Naive thymus-derived CD8-positive, alpha-beta T cell (primary cell): Measurements from ENCODE around the gene RGS3. TPM values are rescaled to one million over a fixed set of nuclear protein-coding genes. Genes with fewer than 3 reads are reported as not detected.
"Not testable (repeated sequence)": the region's sequence is repeated elsewhere in the genome, so short reads cannot be mapped to it uniquely, and the experiment has no call there.

ENCODE experiments used
- ATAC-seq, 2 donors: fragments of 150-1000 bp; cut with Tn5 transposase in 1 of 2; sonication (Bioruptor Pico), chemical (Tn5 transposase) in 1 of 2; 1 replicate in 1 of 2; 2 replicates in 1 of 2; pipeline ENCODE4 v1.10.0; 2021; ENCODE audit warnings: mild to moderate bottlenecking in 2 of 2, moderate library complexity in 2 of 2
- POLR2A ChIA-PET: fragments of 350-600 bp; sonication (Branson Sonifier 250); formaldehyde crosslinking; loops from one replicate; lab custom pipeline; 2021; ENCODE audit warnings: antibody characterized with exemption; lab: Charles Lee
- DNase-seq, 10 donors: peaks; one replicate each; pipeline versions ENCODE4 v3.0.0 to v3.0.0-alpha.2; 2020 to 2022
- H3K27ac Mint-ChIP-seq, 10 donors: one replicate each; pipeline ENCODE4 v1.8.0; 2020 to 2022; ENCODE audit warnings: mild to moderate bottlenecking in 10 of 10, mixed read lengths in 10 of 10, moderate library complexity in 4 of 10, inconsistent platforms in 1 of 10
- H3K27me3 Mint-ChIP-seq, 5 donors: one replicate each; pipeline ENCODE4 v1.8.0; 2021 to 2022; ENCODE audit warnings: mixed read lengths in 5 of 5
- H3K36me3 Mint-ChIP-seq, 3 donors: one replicate each; pipeline ENCODE4 v1.8.0; 2020 to 2022; ENCODE audit warnings: mixed read lengths in 3 of 3, mild to moderate bottlenecking in 2 of 3, inconsistent platforms in 1 of 3
- H3K4me1 Mint-ChIP-seq, 4 donors: one replicate each; pipeline ENCODE4 v1.8.0; 2021 to 2022; ENCODE audit warnings: mixed read lengths in 4 of 4
- H3K4me3 Mint-ChIP-seq, 10 donors: one replicate each; pipeline ENCODE4 v1.8.0; 2020 to 2022; ENCODE audit warnings: mild to moderate bottlenecking in 10 of 10, mixed read lengths in 10 of 10, moderate library complexity in 6 of 10, inconsistent platforms in 1 of 10
- H3K9me3 Mint-ChIP-seq, 9 donors: one replicate each; pipeline ENCODE4 v1.8.0; 2020 to 2022; ENCODE audit warnings: mixed read lengths in 9 of 9, mild to moderate bottlenecking in 3 of 9, inconsistent platforms in 1 of 9, moderate library complexity in 1 of 9
- polyA plus RNA-seq, 3 donors: library from polyadenylated mRNA; unstranded; fragments of 300-500 nt; fragmentation: Illumina TruSeq; gene quantifications; one replicate each; pipeline ENCODE4 v1.2.3, GENCODE V29; 2021
- total RNA-seq, 8 experiments: library from RNA in 2 of 8; stranded (reverse) in 2 of 8; gene quantifications; one replicate each; pipeline ENCODE4 v1.2.3 and lab custom pipeline; 2021 to 2026

RGS3 gene
- total and polyA plus RNA-seq, 5 experiments from 2014 or later, result 17.9 to 33.4 (median 27.8) TPM

GRCh38 chr9:113482991-113483675 is 19.6 kb downstream of the RGS3 start:
- no peaks in the 10 kb centered on the region for H3K9me3 Mint-ChIP-seq
- DNase-seq (no peak), ATAC-seq (no peak)
- POLR2A ChIA-PET, result interaction anchor here (1.9 kb wide), 1 partner anchor 17 kb away, joined by 6 read pairs; no protein-coding TSS in a partner anchor
- no peak overlapping the region for H3K27ac Mint-ChIP-seq
- H3K4me1 Mint-ChIP-seq, result peaks cover 10 to 27% (median 21%) of the 10 kb centered on the region in 4 donors
- no peaks in the 10 kb centered on the region for H3K27me3 Mint-ChIP-seq
- no peaks in the 10 kb centered on the region for H3K36me3 Mint-ChIP-seq
- no peak overlapping the region for H3K4me3 Mint-ChIP-seq

DNA sequence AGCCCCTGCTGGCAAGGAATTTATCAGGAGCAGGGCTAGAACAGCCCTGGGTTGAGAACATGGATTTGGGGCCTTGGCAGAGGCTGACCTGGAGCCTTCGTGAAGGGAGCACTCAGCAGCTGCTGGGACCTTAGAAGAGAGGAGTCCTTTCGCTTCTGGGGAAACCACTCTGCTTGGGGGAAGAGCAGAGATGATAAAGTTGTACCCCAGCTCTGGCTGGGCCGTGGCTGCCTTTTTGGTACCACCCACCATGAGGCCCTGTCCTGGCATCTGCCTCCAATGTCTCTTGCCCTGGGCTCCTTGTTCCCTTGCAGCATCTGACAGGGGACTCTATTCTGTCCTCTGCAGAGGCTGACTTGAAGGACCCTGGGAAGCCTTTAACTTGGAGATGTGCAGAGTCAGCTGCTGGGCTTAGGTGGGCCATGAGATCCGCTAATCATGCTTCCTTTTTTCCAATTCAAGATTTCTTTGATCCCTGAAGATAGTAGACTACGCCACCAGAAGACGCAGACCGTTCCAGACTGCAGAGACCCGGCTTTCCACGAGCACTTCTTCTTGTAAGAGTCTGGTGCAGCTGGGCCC is 20.2 kb downstream of the RGS3 start:
- peaks cover 10 to 22% (median 18%) of the 10 kb centered on the region in 4 donors for H3K4me1 Mint-ChIP-seq
- H3K4me3 Mint-ChIP-seq, result no peak overlapping the region
- no peaks in the 10 kb centered on the region for H3K36me3 Mint-ChIP-seq
- ATAC-seq, result no peak
- H3K27me3 Mint-ChIP-seq, result no peaks in the 10 kb centered on the region
- H3K27ac Mint-ChIP-seq, result no peak overlapping the region
- POLR2A ChIA-PET, result interaction anchor here (0.6 to 1.9 kb wide), 4 partner anchors 16 to 102 kb away, joined by 3 to 6 read pairs (median 4); no protein-coding TSS in a partner anchor
- H3K9me3 Mint-ChIP-seq, result no peaks in the 10 kb centered on the region
- no peak for DNase-seq

GRCh38 chr9:113484258-113484730 is 20.8 kb downstream of the RGS3 start:
- POLR2A ChIA-PET, result interaction anchor here (0.6 to 1.9 kb wide), 4 partner anchors 15 to 102 kb away, joined by 3 to 6 read pairs (median 4); no protein-coding TSS in a partner anchor
- H3K4me1 Mint-ChIP-seq, result peaks cover 6 to 17% (median 12%) of the 10 kb centered on the region in 4 donors
- no peaks in the 10 kb centered on the region for H3K27me3 Mint-ChIP-seq
- DNase-seq (no peak), ATAC-seq (no peak)
- no peak overlapping the region for H3K27ac Mint-ChIP-seq
- H3K9me3 Mint-ChIP-seq, result no peaks in the 10 kb centered on the region
- no peak overlapping the region for H3K4me3 Mint-ChIP-seq
- no peaks in the 10 kb centered on the region for H3K36me3 Mint-ChIP-seq

DNA sequence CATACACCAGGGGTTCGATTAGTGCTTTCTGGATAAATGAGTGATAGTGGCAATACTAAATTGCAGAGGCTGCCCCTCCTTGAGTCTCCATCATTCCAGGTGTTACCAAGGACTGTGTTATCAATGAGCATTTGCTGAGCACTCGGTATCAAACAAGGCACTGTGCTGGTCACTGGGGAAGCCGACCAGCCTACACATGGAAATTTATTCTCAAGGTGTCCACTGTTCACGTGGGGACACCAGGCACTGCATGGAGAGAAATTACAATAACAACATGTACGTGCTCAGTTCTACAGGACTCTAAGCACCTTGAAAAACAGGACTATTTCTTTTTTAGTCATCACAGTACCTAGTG is 22.2 kb downstream of the RGS3 start:
- POLR2A ChIA-PET, result no interaction called here
- Mint-ChIP-seq H3K27ac (peak overlapping the region in 1 of 10 donors; percentile 0), H3K4me1 (peaks cover 2 to 6% (median 4%) of the 10 kb centered on the region in 4 donors), H3K36me3 (no peaks in the 10 kb centered on the region), H3K9me3 (no peaks in the 10 kb centered on the region), H3K4me3 (no peak overlapping the region), H3K27me3 (no peaks in the 10 kb centered on the region)
- DNase-seq, result no peak
- ATAC-seq, result no peak

- ATAC-seq (no peak), DNase-seq (no peak)
- POLR2A ChIA-PET, result no interaction called here
- no peaks in the 10 kb centered on the region for H3K36me3 Mint-ChIP-seq
- no peaks in the 10 kb centered on the region for H3K27me3 Mint-ChIP-seq
- H3K9me3 Mint-ChIP-seq, result no peaks in the 10 kb centered on the region
- H3K4me3 Mint-ChIP-seq, result no peak overlapping the region
- peaks cover 0 to 3% (median 1%) of the 10 kb centered on the region in 4 donors for H3K4me1 Mint-ChIP-seq
- no peak overlapping the region for H3K27ac Mint-ChIP-seq
These were observed 22.8 kb downstream of the RGS3 start for GRCh38 chr9:113486327-113486726.

DNA sequence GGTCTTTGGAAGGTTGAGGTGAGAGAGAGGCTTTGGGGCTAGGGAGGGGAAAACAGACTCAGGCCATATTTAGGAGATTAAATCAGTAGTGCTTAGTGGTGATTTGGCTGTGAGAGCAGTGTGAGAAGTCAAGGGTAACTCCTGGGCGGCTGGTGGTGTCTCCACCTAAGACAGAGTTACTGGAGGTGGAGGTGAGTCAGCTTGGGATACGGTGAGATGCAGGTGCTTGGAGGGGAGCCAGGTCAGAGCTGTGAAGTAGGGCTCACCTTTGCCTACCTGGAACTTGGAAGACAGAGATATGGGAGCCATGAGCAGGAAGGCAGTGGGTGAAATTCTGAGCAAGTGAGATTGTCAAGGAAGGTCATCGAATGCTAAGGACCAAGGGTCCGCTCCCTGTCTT is 24.5 kb downstream of the RGS3 start:
- H3K4me3 Mint-ChIP-seq, result no peak overlapping the region
- H3K4me1 Mint-ChIP-seq, result peaks cover 5 to 11% (median 8%) of the 10 kb centered on the region in 4 donors
- ATAC-seq, result no peak
- H3K36me3 Mint-ChIP-seq, result no peaks in the 10 kb centered on the region
- no peaks in the 10 kb centered on the region for H3K9me3 Mint-ChIP-seq
- peak overlapping the region in 2 of 10 donors; percentile 1 to 2 for H3K27ac Mint-ChIP-seq
- no peaks in the 10 kb centered on the region for H3K27me3 Mint-ChIP-seq
- POLR2A ChIA-PET, result no interaction called here
- no peak for DNase-seq

DNA sequence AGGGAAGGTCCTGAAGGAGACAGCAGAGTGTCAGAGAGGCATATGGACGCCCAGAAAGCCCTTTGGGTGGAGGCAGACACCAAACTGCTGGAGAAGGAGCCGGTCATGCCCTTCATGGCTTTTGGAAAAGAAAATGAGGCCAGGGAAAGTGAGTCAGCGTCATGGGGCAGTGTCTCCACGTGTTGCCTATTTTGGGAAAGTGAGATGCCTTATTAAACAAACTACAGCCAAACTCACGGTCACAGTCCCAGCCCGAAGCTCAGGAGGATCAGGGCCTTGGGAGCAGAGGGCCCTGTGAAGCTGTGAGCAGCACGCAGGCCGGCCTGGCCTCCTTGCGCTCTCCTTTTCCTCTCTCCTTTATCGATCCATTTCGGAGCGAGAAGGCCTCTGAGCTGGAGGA is 25.0 kb downstream of the RGS3 start:
- peaks cover 7 to 12% (median 10%) of the 10 kb centered on the region in 4 donors for H3K4me1 Mint-ChIP-seq
- ATAC-seq (no peak), DNase-seq (no peak)
- no peaks in the 10 kb centered on the region for H3K27me3 Mint-ChIP-seq
- no peaks in the 10 kb centered on the region for H3K36me3 Mint-ChIP-seq
- H3K27ac Mint-ChIP-seq, result no peak overlapping the region
- H3K4me3 Mint-ChIP-seq, result no peak overlapping the region
- POLR2A ChIA-PET, result no interaction called here
- H3K9me3 Mint-ChIP-seq, result no peaks in the 10 kb centered on the region

DNA sequence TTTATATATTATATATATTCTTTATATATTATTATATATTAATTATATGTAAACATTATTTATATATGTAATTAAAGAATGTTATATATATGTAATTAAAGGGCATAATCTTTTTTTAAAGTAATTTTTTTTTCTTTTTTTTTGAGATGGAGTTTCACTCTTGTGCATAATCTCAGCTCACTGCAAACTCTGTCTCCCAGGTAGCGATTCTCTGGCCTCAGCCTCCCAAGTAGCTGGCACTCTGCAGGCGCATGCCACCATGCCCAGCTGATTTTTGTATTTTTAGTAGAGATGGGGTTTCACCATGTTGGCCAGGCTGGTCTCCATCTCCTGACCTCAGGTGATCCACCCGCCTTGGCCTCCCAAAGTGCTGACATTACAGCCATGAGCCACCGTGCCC is 27.6 kb downstream of the RGS3 start:
- H3K36me3 Mint-ChIP-seq, DNase-seq, H3K27me3 Mint-ChIP-seq, ATAC-seq, H3K9me3 Mint-ChIP-seq, H3K27ac Mint-ChIP-seq, H3K4me3 Mint-ChIP-seq: not testable (repeated sequence)
- POLR2A ChIA-PET, result interaction anchor here (1.0 kb wide), 1 partner anchor 12 kb away, joined by 3 read pairs; no protein-coding TSS in a partner anchor
- peaks cover 9 to 28% (median 14%) of the 10 kb centered on the region in 4 donors for H3K4me1 Mint-ChIP-seq

- Mint-ChIP-seq H3K4me1 (peaks cover 9 to 28% (median 15%) of the 10 kb centered on the region in 4 donors), H3K27ac (peak overlapping the region in 3 of 10 donors; percentile 44 to 74 (median 63)), H3K4me3 (no peak overlapping the region), H3K27me3 (no peaks in the 10 kb centered on the region), H3K9me3 (no peaks in the 10 kb centered on the region), H3K36me3 (no peaks in the 10 kb centered on the region)
- POLR2A ChIA-PET, result interaction anchor here (1.0 kb wide), 1 partner anchor 14 kb away, joined by 3 read pairs; no protein-coding TSS in a partner anchor
- no peak for ATAC-seq
- DNase-seq, result no peak
These were observed 29.0 kb downstream of the RGS3 start for GRCh38 chr9:113492343-113493202.

DNA sequence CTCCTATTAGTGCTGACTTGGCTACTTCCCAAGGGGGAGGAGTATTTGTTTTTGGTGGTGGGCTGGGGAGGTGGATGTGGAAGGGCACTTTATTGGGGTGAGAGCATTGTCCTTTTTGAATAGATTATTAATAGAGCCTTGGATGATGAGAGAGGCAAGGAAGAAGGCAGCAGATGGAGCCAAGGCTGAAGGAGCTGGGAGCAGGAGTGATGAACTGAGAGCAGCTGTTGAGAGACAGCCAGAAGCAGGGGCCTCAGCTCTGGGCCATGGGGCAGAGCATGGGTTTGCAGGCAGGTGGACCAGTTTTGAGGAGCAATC is 29.6 kb downstream of the RGS3 start:
- POLR2A ChIA-PET, result no interaction called here
- peaks cover 9 to 28% (median 15%) of the 10 kb centered on the region in 4 donors for H3K4me1 Mint-ChIP-seq
- DNase-seq (no peak), ATAC-seq (no peak)
- H3K4me3 Mint-ChIP-seq, result no peak overlapping the region
- no peaks in the 10 kb centered on the region for H3K9me3 Mint-ChIP-seq
- H3K36me3 Mint-ChIP-seq, result no peaks in the 10 kb centered on the region
- peak overlapping the region in 2 of 10 donors; percentile 56 to 74 for H3K27ac Mint-ChIP-seq
- H3K27me3 Mint-ChIP-seq, result no peaks in the 10 kb centered on the region

DNA sequence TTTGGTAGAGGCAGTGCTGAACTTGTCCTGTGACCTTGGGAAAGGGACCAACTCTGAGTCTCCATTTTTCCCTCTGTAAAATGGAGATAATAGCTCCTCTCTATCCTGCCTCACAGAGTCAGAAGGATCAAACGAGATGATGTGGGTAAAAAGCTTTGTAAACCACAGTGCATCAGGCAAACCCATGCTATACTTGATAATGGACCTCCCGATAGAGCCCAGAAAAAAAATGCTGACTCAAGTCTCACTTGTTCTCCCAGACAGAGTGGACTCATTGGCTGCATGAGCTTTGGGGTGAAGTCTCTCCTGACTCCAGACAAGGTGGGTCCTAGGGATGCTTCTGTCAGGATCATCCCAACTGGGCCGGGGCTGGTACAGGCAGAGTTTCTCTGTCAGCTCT is 32.0 kb downstream of the RGS3 start:
- H3K4me3 Mint-ChIP-seq, result no peak overlapping the region
- DNase-seq (no peak), ATAC-seq (no peak)
- H3K4me1 Mint-ChIP-seq, result peaks cover 22 to 40% (median 27%) of the 10 kb centered on the region in 4 donors
- H3K9me3 Mint-ChIP-seq, result no peaks in the 10 kb centered on the region
- POLR2A ChIA-PET, result interaction anchor here (0.6 to 1.1 kb wide), 2 partner anchors 17 to 85 kb away, joined by 3 to 4 read pairs; partner anchors contain the start of genes C9orf43 and POLE3
- H3K36me3 Mint-ChIP-seq, result no peaks in the 10 kb centered on the region
- H3K27ac Mint-ChIP-seq, result no peak overlapping the region
- H3K27me3 Mint-ChIP-seq, result no peaks in the 10 kb centered on the region

GRCh38 chr9:113497051-113497450 is 33.5 kb downstream of the RGS3 start:
- Mint-ChIP-seq H3K9me3 (no peaks in the 10 kb centered on the region), H3K4me1 (peaks cover 25 to 51% (median 33%) of the 10 kb centered on the region in 4 donors), H3K27ac (peak overlapping the region in 1 of 10 donors; percentile 86), H3K4me3 (no peak overlapping the region), H3K36me3 (no peaks in the 10 kb centered on the region), H3K27me3 (no peaks in the 10 kb centered on the region)
- DNase-seq (no peak), ATAC-seq (no peak)
- POLR2A ChIA-PET, result no interaction called here
